Neural crest cell (in vitro differentiated cells): ENCODE data around the gene OPRL1. TPM values are rescaled to one million over a fixed set of nuclear protein-coding genes. Genes with fewer than 3 reads are reported as not detected.
"Not testable (repeated sequence)": the region's sequence is repeated elsewhere in the genome, so short reads cannot be mapped to it uniquely, and the experiment has no call there.

Experiments used
- DNase-seq: peaks from one replicate; pipeline ENCODE4 v3.0.0; 2021; ENCODE audit warnings: low read depth, mixed read lengths, low spot score
- H3K27ac Mint-ChIP-seq: one replicate; pipeline ENCODE4 v1.8.0; 2021; ENCODE audit warnings: mild to moderate bottlenecking, mixed read lengths; ENCODE audit not compliant: unreplicated experiment
- H3K27me3 Mint-ChIP-seq: 2 replicates; pipeline ENCODE4 v1.8.0; 2021; ENCODE audit warnings: low read depth, mild to moderate bottlenecking, mixed read lengths
- H3K36me3 Mint-ChIP-seq: 2 replicates; pipeline ENCODE4 v1.8.0; 2021; ENCODE audit warnings: low read depth, mild to moderate bottlenecking, mixed read lengths
- H3K4me1 Mint-ChIP-seq: 2 replicates; pipeline ENCODE4 v1.8.0; 2021; ENCODE audit warnings: mixed read lengths
- H3K4me3 Mint-ChIP-seq: one replicate; pipeline ENCODE4 v1.8.0; 2021; ENCODE audit warnings: mild to moderate bottlenecking, mixed read lengths
- H3K9me3 Mint-ChIP-seq: 2 replicates; pipeline ENCODE4 v1.8.0; 2021; ENCODE audit warnings: mixed read lengths
- CTCF ChIP-seq: fragments of 200-600 bp; sonication (generic); conservative IDR thresholded peaks from 2 replicates; pipeline ENCODE4 v1.5.0; 2021; ENCODE audit warnings: antibody characterized with exemption, mild to moderate bottlenecking
- total RNA-seq: library from RNA; stranded (reverse); gene quantifications from 2 replicates; pipeline ENCODE4 v1.2.1, GENCODE V29; 2021

The OPRL1 gene
- total RNA-seq, 1 donor from 2014 or later: 0.96 TPM

- Mint-ChIP-seq H3K9me3 (peaks cover 3% of the 10 kb centered on the region), H3K4me1 (peaks cover 10% of the 10 kb centered on the region), H3K27me3 (peaks cover 7% of the 10 kb centered on the region), H3K4me3 (no peak overlapping the region), H3K27ac (peak overlapping the region; percentile 10), H3K36me3 (no peaks in the 10 kb centered on the region)
- TF ChIP-seq CTCF: no peak
- DNase-seq: no peak
Measured at GRCh38 chr20:64130876-64131275, 51.0 kb downstream of the OPRL1 start.

GRCh38 chr20:64131406-64131805, 51.5 kb downstream of the OPRL1 start:
- Mint-ChIP-seq H3K4me3 (no peak overlapping the region), H3K27me3 (peaks cover 9% of the 10 kb centered on the region), H3K4me1 (peaks cover 10% of the 10 kb centered on the region), H3K36me3 (no peaks in the 10 kb centered on the region), H3K9me3 (peaks cover 3% of the 10 kb centered on the region), H3K27ac (peak overlapping the region; percentile 83)
- DNase-seq: no peak
- no peak for TF ChIP-seq CTCF

DNA sequence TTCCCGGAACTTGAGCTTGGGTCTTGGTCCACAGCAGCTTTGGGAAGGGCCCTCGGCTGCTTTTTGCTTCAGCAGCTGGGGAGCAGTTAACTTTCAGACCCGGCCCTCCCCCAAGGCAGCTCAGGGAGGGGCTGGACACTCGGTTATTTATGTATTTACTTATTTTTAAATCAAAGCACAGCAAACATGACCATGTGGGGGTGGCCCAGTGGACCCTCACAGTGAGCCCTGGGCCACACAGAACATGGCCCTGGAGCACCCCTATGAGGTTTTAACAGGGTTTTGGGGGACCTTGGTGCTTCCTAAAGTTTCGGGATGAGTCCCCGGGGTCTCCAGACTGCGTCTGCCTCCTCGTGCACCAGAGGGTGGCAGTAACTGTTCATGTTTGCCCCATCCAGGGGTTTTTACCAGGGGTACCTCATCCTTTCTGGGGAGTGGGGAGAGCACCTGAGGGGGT, 54.1 kb downstream of the OPRL1 start:
- H3K36me3 Mint-ChIP-seq: no peaks in the 10 kb centered on the region
- no peak overlapping the region for H3K27ac Mint-ChIP-seq
- H3K4me1 Mint-ChIP-seq: peaks cover 10% of the 10 kb centered on the region
- peaks cover 3% of the 10 kb centered on the region for H3K27me3 Mint-ChIP-seq
- no peak for DNase-seq
- H3K9me3 Mint-ChIP-seq: no peaks in the 10 kb centered on the region
- no peak overlapping the region for H3K4me3 Mint-ChIP-seq
- peak; percentile 27 for TF ChIP-seq CTCF

DNA sequence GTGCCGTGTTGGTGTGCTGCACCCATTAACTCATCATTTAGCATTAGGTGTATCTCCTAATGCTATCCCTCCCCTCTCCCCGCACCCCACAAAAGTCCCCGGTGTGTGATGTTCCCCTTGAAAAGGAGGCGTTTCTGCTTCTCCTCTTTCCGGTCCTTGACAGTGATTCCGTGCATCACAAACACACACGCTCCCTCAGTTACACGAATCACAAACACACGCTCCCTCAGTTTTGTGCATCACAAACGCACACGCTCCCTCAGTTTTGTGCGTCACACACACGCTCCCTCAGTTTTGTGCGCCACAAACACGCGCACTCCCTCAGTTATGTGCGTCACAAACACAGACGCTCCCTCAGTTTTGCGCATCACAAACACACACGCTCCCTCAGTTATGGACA, 54.9 kb downstream of the OPRL1 start:
- H3K9me3 Mint-ChIP-seq, H3K4me3 Mint-ChIP-seq, H3K27ac Mint-ChIP-seq, H3K27me3 Mint-ChIP-seq, H3K36me3 Mint-ChIP-seq, DNase-seq: not testable (repeated sequence)
- peaks cover 12% of the 10 kb centered on the region for H3K4me1 Mint-ChIP-seq

DNA sequence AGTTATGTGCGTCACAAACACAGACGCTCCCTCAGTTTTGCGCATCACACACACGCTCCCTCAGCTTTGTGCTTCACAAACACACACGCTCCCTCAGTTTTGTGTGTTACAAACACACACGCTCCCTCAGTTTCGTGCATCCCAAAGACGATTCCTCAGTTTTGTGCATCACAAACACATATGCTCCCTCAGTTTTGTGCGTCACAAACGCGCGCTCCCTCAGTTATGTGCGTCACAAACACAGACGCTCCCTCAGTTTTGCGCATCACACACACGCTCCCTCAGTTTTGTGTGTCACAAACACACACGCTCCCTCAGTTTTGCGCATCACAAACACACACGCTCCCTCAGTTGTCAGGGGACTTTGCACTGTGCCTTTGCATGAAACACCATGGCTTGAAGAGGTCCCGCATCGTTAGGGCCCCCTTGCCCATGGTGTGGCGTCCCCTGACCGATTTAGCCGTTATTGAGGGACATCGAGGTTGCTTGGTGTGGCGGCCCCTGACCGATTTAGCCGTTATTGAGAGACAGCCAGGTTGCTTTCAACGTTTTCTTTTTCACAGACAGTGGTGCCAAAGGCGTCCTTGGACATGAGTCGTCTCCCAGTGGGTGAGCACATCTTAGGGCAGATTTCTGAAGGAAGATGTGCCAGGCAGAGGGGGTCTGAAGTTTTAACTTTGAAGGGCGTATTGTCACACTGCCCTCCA, 56.3 kb downstream of the OPRL1 start:
- Mint-ChIP-seq H3K27ac (no peak overlapping the region), H3K4me1 (peaks cover 16% of the 10 kb centered on the region), H3K4me3 (no peak overlapping the region), H3K27me3 (peaks cover 3% of the 10 kb centered on the region), H3K36me3 (no peaks in the 10 kb centered on the region), H3K9me3 (no peaks in the 10 kb centered on the region)
- no peak for TF ChIP-seq CTCF
- DNase-seq: no peak

- Mint-ChIP-seq H3K36me3 (no peaks in the 10 kb centered on the region), H3K27ac (no peak overlapping the region), H3K4me1 (peaks cover 22% of the 10 kb centered on the region), H3K4me3 (no peak overlapping the region), H3K27me3 (peaks cover 3% of the 10 kb centered on the region), H3K9me3 (no peaks in the 10 kb centered on the region)
- no peak for TF ChIP-seq CTCF
- no peak for DNase-seq
Measured at GRCh38 chr20:64137598-64138031, 57.7 kb downstream of the OPRL1 start.
